Parathyroid adenoma (tissue), 2 donors: ENCODE results near the gene TCHP.

ENCODE experiments used
- H2AFZ ChIP-seq: fragments of 300-600 bp; sonication (generic); one replicate; pipeline ENCODE4 v1.7.0; 2017; ENCODE audit warnings: antibody characterized with exemption, mild to moderate bottlenecking
- H3K27ac ChIP-seq: fragments of 300-600 bp; sonication (generic); one replicate; pipeline ENCODE4 v1.7.0; 2017
- H3K27me3 ChIP-seq: fragments of 300-600 bp; sonication (generic); one replicate; pipeline ENCODE4 v1.7.0; 2017; ENCODE audit warnings: low read length; ENCODE audit not compliant: control insufficient read depth, insufficient read depth
- H3K36me3 ChIP-seq: fragments of 300-600 bp; sonication (generic); one replicate; pipeline ENCODE4 v1.7.0; 2017; ENCODE audit warnings: low read length; ENCODE audit not compliant: control insufficient read depth, insufficient read depth
- H3K4me1 ChIP-seq: fragments of 300-600 bp; sonication (generic); one replicate; pipeline ENCODE4 v1.7.0; 2017; ENCODE audit warnings: control low read depth
- H3K4me2 ChIP-seq: fragments of 300-600 bp; sonication (generic); one replicate; pipeline ENCODE4 v1.7.0; 2017; ENCODE audit warnings: low read length
- H3K4me3 ChIP-seq: fragments of 300-600 bp; sonication (generic); one replicate; pipeline ENCODE4 v1.7.0; 2017; ENCODE audit warnings: low read depth, low read length
- H3K79me2 ChIP-seq: fragments of 300-600 bp; sonication (generic); one replicate; pipeline ENCODE4 v1.7.0; 2017; ENCODE audit warnings: control low read depth
- H3K9ac ChIP-seq: fragments of 300-600 bp; sonication (generic); one replicate; pipeline ENCODE4 v1.7.0; 2017; ENCODE audit warnings: mild to moderate bottlenecking
- H3K9me3 ChIP-seq: fragments of 300-600 bp; sonication (generic); one replicate; pipeline ENCODE4 v1.7.0; 2017; ENCODE audit warnings: low read length; ENCODE audit not compliant: control insufficient read depth
- TF ChIP-seq, protein P1 (sequence below): fragments of 300-600 bp; sonication (generic); IDR thresholded peaks from one replicate; pipeline ENCODE4 v1.7.0; 2017; ENCODE audit warnings: antibody characterized with exemption, mild to moderate bottlenecking
- donor health status: primary hyperparathyroidism.

The TCHP gene

GRCh38 chr12:109951136-109951535, 51.1 kb downstream of the TCHP start:
- Histone ChIP-seq H3K4me3 (no peak overlapping the region), H3K36me3 (no peaks in the 10 kb centered on the region), H3K4me1 (peaks cover 8% of the 10 kb centered on the region), H3K9ac (no peak overlapping the region), H3K9me3 (no peaks in the 10 kb centered on the region), H3K4me2 (peak overlapping the region; percentile 16), H3K79me2 (no peaks in the 10 kb centered on the region), H3K27ac (no peak overlapping the region), H2AFZ (no peak overlapping the region), H3K27me3 (no peaks in the 10 kb centered on the region)
- TF ChIP-seq, protein P1, sequence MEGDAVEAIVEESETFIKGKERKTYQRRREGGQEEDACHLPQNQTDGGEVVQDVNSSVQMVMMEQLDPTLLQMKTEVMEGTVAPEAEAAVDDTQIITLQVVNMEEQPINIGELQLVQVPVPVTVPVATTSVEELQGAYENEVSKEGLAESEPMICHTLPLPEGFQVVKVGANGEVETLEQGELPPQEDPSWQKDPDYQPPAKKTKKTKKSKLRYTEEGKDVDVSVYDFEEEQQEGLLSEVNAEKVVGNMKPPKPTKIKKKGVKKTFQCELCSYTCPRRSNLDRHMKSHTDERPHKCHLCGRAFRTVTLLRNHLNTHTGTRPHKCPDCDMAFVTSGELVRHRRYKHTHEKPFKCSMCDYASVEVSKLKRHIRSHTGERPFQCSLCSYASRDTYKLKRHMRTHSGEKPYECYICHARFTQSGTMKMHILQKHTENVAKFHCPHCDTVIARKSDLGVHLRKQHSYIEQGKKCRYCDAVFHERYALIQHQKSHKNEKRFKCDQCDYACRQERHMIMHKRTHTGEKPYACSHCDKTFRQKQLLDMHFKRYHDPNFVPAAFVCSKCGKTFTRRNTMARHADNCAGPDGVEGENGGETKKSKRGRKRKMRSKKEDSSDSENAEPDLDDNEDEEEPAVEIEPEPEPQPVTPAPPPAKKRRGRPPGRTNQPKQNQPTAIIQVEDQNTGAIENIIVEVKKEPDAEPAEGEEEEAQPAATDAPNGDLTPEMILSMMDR: no peak

- Histone ChIP-seq H3K4me2 (no peak overlapping the region), H3K4me3 (no peak overlapping the region), H2AFZ (no peak overlapping the region), H3K36me3 (no peaks in the 10 kb centered on the region), H3K27me3 (no peaks in the 10 kb centered on the region), H3K79me2 (no peaks in the 10 kb centered on the region), H3K9me3 (no peaks in the 10 kb centered on the region), H3K9ac (no peak overlapping the region), H3K27ac (no peak overlapping the region), H3K4me1 (peaks cover 8% of the 10 kb centered on the region)
- TF ChIP-seq, protein P1: no peak
Observed at GRCh38 chr12:109951751-109952150, 51.7 kb downstream of the TCHP start.

DNA sequence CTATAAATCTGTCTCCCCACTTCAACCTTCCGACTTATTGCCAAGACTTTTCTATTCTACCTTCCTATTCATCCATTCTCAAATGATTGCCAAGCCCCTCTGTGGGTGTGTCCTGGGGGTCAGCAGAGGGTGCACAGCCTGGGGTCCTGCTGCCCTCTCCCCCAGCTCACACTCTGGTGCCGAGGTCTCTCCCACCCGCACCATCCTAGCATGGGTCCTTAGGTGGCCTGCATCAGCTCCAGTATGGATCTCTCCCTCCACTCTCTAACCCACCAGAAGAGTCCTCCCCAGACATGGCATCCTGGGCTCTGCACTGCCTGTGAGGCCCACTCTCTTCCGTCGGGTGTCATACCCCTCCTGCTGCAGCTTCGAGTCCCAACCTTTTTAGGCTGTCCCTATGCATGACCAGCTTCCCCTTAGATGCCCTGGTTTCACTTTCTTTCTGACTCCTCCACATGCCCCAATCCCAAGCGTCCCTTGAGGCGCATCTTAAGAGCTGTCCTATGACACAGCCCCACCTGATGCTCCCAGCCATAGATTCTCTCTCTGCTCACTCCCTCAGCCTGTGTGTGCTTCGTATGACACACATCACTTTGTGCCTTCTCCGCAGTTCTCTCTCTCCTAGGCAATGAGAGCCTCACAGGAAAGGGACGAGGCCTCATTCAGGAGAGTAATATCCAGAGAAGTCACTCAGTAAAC, 52.2 kb downstream of the TCHP start:
- Histone ChIP-seq H3K36me3 (no peaks in the 10 kb centered on the region), H3K4me3 (no peak overlapping the region), H3K4me1 (peaks cover 8% of the 10 kb centered on the region), H2AFZ (no peak overlapping the region), H3K9me3 (no peaks in the 10 kb centered on the region), H3K27me3 (no peaks in the 10 kb centered on the region), H3K27ac (no peak overlapping the region), H3K9ac (no peak overlapping the region), H3K4me2 (no peak overlapping the region), H3K79me2 (no peaks in the 10 kb centered on the region)
- TF ChIP-seq, protein P1: no peak

- TF ChIP-seq, protein P1: no peak
- Histone ChIP-seq H3K9ac (no peak overlapping the region), H3K4me3 (no peak overlapping the region), H3K27me3 (no peaks in the 10 kb centered on the region), H3K4me1 (peaks cover 8% of the 10 kb centered on the region), H3K36me3 (no peaks in the 10 kb centered on the region), H2AFZ (no peak overlapping the region), H3K79me2 (no peaks in the 10 kb centered on the region), H3K27ac (no peak overlapping the region), H3K9me3 (no peaks in the 10 kb centered on the region), H3K4me2 (no peak overlapping the region)
Observed at GRCh38 chr12:109952873-109953272, 52.8 kb downstream of the TCHP start.

GRCh38 chr12:109953656-109954055, 53.6 kb downstream of the TCHP start:
- H3K4me3 ChIP-seq: no peak overlapping the region
- no peaks in the 10 kb centered on the region for H3K36me3 ChIP-seq
- no peak overlapping the region for H2AFZ ChIP-seq
- peaks cover 7% of the 10 kb centered on the region for H3K4me1 ChIP-seq
- H3K9me3 ChIP-seq: no peaks in the 10 kb centered on the region
- no peak overlapping the region for H3K27ac ChIP-seq
- H3K4me2 ChIP-seq: no peak overlapping the region
- H3K9ac ChIP-seq: no peak overlapping the region
- no peaks in the 10 kb centered on the region for H3K79me2 ChIP-seq
- TF ChIP-seq, protein P1: no peak
- no peaks in the 10 kb centered on the region for H3K27me3 ChIP-seq
